ENCODE results near the gene MYLK4. TPM values are rescaled to one million over a fixed set of nuclear protein-coding genes. Genes with fewer than 3 reads are reported as not detected.
A peak's percentile ranks its signal among the peaks of the same experiment; 100 is the strongest.

MYLK4 gene
- total RNA-seq, 1 experiment from 2014 or later = 0.34 TPM

GRCh38 chr6:2688401-2689064 is 62.2 kb downstream of the MYLK4 start:
- peak; percentile 27 for DNase-seq (ENCODE audit: low read depth, low spot score)
- in situ Hi-C loops (cut with HindIII; ENCODE audit: low pct_unique_long_range_greater_than_20kb, low sequenced_read_pairs) = no loop called here

DNA sequence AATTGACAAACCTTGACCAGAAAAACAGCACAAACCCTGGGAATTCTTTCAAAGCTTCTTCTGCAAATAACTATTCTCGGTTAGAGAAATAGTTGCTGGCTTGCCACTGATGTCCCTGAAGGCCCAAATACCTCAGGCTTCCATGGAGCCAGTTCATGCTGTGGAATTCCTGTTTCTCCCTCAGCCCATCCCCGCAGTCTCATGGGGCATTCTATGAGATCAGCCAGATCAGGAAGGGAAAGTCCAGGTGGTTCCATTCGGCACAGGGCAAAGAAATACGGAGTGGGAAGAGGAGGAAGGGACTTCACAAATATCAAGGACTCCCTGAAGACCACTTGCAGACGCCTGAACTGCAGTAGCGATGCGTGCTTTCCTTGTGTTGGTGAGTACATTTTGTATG is 63.3 kb downstream of the MYLK4 start:
- DNase-seq (ENCODE audit: low read depth, low spot score) = no peak
- in situ Hi-C loops (cut with HindIII; ENCODE audit: low pct_unique_long_range_greater_than_20kb, low sequenced_read_pairs) = no loop called here

DNA sequence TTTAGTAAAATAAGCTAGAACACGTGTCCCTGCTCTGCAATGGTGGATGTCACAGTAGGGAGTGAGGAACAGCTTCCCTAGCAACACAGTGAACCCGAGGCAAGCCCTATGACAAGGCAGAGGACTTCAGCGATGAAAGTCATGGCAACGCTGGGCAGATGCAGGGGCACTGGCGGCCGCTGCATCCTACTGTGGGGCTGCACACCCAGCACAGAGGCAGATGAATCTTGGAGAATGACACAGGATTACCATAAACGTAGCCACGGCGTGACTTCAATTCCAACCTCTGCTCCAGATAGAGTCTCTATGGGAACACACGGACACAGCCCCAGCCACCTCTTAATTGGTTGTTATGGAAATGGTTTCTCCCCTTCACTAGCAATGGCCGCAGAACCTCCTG is 64.2 kb downstream of the MYLK4 start:
- in situ Hi-C loops (cut with HindIII; ENCODE audit: low pct_unique_long_range_greater_than_20kb, low sequenced_read_pairs) = no loop called here
- no peak for DNase-seq (ENCODE audit: low read depth, low spot score)

DNA sequence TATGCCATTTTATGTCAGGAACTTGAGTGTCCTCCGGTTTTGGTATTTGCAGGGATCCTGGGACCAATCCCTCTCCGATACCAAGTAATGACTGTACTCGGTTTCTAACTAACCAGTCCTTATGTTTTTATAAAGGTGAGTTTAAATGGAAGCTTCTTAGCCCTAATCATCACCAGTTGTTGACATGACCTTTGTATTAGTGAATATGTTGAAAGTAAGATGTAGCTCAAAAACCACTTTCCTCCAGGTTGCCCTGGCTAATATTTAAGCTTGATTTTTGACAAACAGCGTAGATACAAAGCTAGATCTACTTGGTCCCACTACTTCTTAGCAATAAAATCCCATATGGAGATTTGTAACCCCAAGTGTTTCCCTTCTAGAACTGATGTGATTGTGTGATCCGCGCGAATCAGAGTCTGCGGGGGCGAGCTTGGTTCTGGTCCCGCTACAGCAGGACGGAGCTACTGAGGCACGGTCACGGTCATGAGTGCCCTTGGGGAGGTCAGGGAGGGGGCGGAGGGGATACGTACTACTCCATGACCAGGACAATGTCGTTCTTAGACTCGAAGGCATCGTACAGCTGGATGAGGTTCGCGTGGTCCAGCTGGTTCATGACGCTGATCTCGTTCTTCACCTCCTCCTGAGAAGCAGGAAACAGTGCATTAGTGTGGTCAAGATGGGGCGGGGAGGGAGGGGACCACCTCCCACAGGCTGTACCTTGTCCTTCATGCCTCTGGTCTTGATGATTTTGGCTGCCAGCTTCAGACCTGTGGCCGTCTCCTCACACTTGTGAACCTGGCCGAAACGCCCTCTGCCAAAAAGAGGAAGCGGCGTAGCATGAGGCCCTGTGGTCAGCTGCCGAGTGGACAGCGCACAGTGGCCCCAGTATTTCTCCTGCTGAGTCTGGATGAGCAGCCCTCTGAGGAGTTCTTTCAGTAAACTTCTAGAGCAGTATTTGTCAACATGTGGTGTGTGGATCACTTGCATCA is 65.7 kb downstream of the MYLK4 start:
- in situ Hi-C loops (cut with HindIII; ENCODE audit: low pct_unique_long_range_greater_than_20kb, low sequenced_read_pairs) = no loop called here
- DNase-seq (ENCODE audit: low read depth, low spot score) = no peak

GRCh38 chr6:2684103-2684749 is 66.5 kb downstream of the MYLK4 start:
- in situ Hi-C loops (cut with HindIII; ENCODE audit: low pct_unique_long_range_greater_than_20kb, low sequenced_read_pairs) = no loop called here
- DNase-seq (ENCODE audit: low read depth, low spot score) = no peak

DNA sequence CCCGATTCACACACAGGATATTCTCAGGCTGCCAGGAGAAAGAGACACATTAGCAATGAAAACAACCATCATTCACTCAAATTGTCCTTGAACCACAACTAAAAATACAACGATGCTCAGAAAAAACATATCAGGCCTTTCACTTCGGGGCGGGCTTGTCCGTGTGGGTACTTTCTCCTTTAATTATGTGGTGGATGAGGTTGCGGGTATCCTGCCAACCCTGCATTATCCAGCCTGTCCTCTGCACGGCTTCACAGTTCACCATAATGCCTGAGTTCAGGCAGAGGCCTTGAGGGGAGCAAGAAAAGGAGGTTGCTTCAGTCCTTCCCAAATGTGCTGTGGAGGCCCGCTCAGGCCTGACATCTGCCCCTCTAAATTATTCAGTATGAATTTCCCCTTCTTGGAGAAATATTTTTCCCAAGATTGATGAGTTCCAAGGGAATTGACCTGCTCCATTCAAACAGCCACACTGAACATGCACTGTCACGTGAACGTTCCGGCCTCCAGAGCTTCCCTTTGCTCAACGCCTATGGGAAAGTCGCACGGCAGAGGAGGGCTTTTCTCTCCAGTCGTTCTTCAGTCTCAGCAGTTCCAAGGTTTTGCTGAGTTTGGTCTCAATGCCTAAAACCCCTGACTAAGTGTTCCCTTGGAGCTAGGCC is 70.3 kb downstream of the MYLK4 start:
- in situ Hi-C loops (cut with HindIII; ENCODE audit: low pct_unique_long_range_greater_than_20kb, low sequenced_read_pairs) = no loop called here
- no peak for DNase-seq (ENCODE audit: low read depth, low spot score)

- DNase-seq (ENCODE audit: low read depth, low spot score) = no peak
- in situ Hi-C loops (cut with HindIII; ENCODE audit: low pct_unique_long_range_greater_than_20kb, low sequenced_read_pairs) = no loop called here
Measured at GRCh38 chr6:2677080-2677593, 73.6 kb downstream of the MYLK4 start.

DNA sequence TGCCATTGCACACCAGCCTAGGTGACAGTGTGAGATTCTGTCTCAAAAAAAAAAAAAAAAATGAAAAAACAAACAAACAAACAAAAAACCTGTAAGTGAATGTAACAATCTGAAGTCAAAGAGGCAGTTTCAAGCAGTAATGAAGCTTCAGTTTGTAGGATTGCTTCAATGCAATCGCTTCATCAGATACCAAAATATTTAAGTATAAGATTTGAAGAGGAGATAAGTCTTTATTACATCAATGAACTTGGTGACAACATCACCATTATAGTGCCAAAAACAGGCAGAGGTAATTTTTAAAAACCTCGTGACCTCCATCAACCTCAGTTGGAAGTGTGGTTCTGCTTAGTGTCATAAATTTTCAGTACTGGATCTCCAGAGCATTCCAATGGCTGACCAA is 74.7 kb downstream of the MYLK4 start:
- in situ Hi-C loops (cut with HindIII; ENCODE audit: low pct_unique_long_range_greater_than_20kb, low sequenced_read_pairs) = no loop called here

DNA sequence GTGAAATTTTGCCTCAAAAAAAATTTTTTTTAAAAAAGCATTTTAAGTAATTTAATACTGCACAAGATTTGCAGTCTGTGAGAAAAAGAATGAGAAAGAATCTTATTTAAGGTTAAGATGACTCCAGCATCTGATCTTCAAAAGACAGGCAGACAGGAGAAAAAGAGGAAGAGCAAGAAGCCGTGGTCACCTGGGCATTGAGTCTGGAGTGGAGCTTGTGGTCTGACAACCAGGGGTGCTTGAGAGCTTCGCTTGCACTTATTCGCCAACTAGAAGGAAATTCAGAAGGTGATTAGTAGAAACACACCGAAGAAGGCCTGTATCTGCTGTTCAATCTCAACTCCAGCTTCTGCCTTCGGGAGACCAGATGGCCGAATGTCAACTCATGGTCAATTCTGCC is 75.9 kb downstream of the MYLK4 start:
- DNase-seq (ENCODE audit: low read depth, low spot score) = no peak
- in situ Hi-C loops (cut with HindIII; ENCODE audit: low pct_unique_long_range_greater_than_20kb, low sequenced_read_pairs) = no loop called here

More for the DNA sequence above, 74.7 kb downstream of the MYLK4 start:
- DNase-seq (ENCODE audit: low read depth, low spot score) = no peak

DNA sequence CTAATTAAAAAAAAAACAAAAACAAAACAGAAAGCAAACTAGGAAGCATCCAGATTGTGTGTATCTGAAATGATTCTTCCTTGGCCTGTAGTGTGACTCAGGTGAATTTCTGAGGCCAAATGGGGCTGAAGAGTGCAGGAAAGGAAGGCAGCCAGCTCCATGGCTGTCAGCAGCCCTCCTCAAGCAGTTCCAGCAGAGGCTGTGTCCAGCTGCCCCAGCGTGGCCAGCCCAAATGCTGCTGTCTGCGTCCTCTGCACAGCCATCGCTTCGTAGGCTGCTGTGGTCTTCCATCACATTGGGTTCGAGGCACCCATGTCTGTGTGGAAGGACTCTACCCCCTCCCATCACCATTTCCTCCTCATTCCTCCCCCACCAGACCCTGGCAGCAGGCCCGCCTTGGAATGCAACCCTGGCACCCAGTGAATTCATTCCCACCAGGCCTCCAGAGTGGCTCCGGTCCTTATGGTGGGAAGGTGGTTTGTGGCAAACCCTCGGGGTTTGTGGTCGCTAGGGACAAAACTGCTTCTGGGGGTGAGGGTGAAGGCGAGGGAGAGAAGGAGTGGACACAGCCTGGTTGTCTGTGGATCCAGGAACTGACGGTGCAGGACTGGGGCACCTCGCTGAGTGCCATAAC is 81.5 kb downstream of the MYLK4 start:
- no peak for DNase-seq (ENCODE audit: low read depth, low spot score)

DNA sequence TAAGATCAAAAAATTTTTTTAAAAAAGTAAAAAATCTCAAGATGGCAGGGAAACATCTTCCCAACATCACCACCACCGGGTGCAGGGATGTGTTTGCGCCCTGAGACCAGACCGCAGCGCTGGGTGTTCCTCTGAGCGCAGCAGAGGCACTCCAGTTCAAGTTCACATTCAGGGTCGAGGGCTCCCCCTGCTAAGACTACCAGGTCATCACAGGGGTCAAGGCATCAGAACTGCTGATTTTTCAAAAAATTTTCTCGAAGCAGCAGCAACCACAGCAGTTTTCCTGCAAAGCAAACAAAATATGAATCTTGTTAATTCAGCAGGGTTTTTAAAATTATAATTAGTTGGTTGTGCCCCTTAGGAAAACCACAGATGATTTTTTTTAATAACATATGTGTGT is 83.1 kb downstream of the MYLK4 start:
- no peak for DNase-seq (ENCODE audit: low read depth, low spot score)
- in situ Hi-C loops (cut with HindIII; ENCODE audit: low pct_unique_long_range_greater_than_20kb, low sequenced_read_pairs) = no loop called here

More for the DNA sequence above, 81.5 kb downstream of the MYLK4 start:
- in situ Hi-C loops (cut with HindIII; ENCODE audit: low pct_unique_long_range_greater_than_20kb, low sequenced_read_pairs) = no loop called here

- in situ Hi-C loops (cut with HindIII; ENCODE audit: low pct_unique_long_range_greater_than_20kb, low sequenced_read_pairs) = no loop called here
- DNase-seq (ENCODE audit: low read depth, low spot score) = no peak
Measured at GRCh38 chr6:2666906-2667575, 83.7 kb downstream of the MYLK4 start.

DNA sequence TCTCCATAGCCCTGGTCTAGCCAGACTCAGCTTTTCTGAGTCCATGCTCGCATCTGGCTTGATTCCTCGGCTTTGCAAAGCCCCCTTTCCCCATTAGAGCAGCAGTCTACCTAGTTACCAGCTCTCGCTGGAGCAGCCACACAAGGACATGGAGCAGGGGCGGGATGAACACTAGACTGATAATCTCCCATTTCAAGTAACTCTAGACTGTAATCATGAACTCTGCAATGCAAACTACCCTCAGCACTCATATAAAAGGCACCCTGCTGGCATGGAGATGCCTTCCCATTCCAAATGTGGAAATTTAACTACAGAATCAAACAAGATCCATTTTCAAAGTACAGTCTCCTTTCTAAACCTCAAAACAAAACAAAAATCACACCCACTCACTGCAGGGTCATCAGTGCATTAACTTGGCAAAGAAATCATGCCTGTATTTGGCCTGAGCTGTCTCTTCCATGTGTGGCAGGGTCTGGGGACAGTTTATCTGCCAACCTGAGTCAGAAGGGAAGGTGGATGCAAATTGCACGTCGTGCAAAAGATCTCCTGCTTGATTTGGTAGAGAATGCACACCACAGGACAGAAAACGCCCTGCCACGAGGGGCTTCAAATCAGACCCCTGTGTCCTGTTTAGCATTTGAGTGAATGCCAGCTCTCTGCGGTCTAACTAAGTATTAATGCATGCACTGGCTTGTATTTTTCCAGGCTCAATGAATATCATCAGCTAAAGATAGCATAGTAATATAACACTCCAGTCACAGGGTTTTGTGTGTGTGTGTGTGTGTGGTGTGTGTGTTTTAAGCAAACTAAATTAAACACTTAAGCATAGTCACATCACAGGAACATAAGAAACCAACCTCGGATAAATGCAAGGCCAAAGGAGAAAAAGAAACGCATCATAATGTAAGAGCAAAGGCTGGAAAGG is 85.3 kb downstream of the MYLK4 start:
- DNase-seq (ENCODE audit: low read depth, low spot score) = no peak
- in situ Hi-C loops (cut with HindIII; ENCODE audit: low pct_unique_long_range_greater_than_20kb, low sequenced_read_pairs) = no loop called here

DNA sequence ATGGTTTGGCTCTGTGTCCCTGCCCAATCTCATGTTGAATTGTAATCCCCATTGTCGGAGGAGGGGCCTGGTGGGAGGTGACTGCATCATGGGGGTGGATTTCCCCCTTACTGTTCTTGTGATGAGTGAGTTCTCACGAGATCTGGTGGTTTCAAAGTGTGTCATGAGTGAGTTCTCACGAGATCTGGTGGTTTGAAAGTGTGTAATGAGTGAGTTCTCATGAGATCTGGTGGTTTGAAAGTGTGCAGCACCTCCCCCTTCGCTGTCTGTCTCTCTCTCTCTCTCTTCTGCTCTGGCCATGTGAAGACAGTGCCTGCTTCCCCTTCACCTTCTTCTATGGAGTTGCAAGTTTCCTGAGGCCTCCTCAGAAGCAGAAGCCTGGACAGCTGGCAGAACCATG is 87.6 kb downstream of the MYLK4 start:
- no peak for DNase-seq (ENCODE audit: low read depth, low spot score)
- in situ Hi-C loops (cut with HindIII; ENCODE audit: low pct_unique_long_range_greater_than_20kb, low sequenced_read_pairs) = no loop called here

DNA sequence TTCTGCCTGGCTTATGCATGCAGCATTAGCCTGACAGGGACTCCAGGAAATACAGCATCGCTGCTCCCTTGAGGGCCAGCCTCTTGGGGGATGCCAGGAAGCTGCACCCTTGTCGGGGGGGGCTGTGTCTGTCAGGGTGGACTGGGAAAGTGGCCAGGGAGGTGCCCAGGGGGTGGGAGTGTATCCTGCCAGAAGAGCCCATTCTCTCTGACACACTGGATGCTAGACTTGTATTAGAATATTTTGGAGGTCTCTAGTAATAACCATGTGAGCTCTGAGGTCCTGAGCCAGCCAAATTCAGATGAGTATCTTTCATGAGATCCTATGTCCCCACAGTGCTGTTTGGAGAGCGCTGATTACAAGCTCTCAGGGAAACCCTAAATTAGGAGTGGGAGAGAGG is 89.1 kb downstream of the MYLK4 start:
- in situ Hi-C loops (cut with HindIII; ENCODE audit: low pct_unique_long_range_greater_than_20kb, low sequenced_read_pairs) = no loop called here
- no peak for DNase-seq (ENCODE audit: low read depth, low spot score)

DNA sequence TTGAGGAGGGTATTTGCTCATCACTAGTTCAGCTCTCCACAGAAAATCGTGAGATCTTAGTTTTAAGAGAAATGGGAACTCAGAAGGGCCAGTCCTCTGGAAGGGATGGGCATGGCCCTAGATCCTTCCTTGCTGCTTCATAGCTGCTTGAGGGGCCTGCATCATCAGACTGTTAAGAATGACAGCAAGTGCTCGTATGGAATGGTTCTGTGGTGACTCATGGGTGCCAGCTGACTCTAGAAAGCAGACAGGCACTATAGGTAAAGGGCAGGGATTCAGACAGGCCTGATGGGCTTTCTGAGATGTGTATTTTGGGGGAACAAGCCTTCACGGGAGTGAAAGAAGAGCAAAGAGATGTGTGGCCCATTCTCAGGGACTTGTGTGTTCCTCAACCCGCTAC is 90.8 kb downstream of the MYLK4 start:
- peak; percentile 32 for DNase-seq (ENCODE audit: low read depth, low spot score)
- in situ Hi-C loops (cut with HindIII; ENCODE audit: low pct_unique_long_range_greater_than_20kb, low sequenced_read_pairs) = no loop called here
